CD4-positive, alpha-beta T cell (primary cell): ENCODE data around the gene LY6G5C. TPM values are rescaled to one million over a fixed set of nuclear protein-coding genes. Genes with fewer than 3 reads are reported as not detected.

ENCODE experiments used
- ATAC-seq: fragments of 200-7000 bp; cut with Tn5 transposase; one replicate; pipeline ENCODE4 v1.10.0; 2022; ENCODE audit warnings: mild to moderate bottlenecking; ENCODE audit not compliant: poor library complexity
- CTCF ChIA-PET: fragments of 350-600 bp; sonication (Branson Sonifier 250); formaldehyde crosslinking; loops from one replicate; lab custom pipeline; 2021; ENCODE audit warnings: antibody characterized with exemption, inconsistent platforms; lab: Charles Lee
- POLR2A ChIA-PET: fragments of 350-600 bp; sonication (Branson Sonifier 250); formaldehyde crosslinking; loops from one replicate; lab custom pipeline; 2021; ENCODE audit warnings: antibody characterized with exemption, inconsistent platforms; lab: Charles Lee
- DNase-seq, 14 experiments: peaks; one replicate each; pipeline ENCODE4 v3.0.0-alpha.2; 2013 to 2020; ENCODE audit warnings: mixed read lengths in 2 of 14
- H3K27ac ChIP-seq, 2 donors: one replicate each; pipeline versions ENCODE4 v1.5.1 to v1.7.0; 2013; ENCODE audit warnings: low read length in 2 of 2, low read depth in 1 of 2, mild to moderate bottlenecking in 1 of 2
- H3K27me3 ChIP-seq, 2 experiments: 1 replicate in 1 of 2; 2 replicates in 1 of 2; pipeline versions ENCODE4 v1.6.1 to v1.7.0; 2013; ENCODE audit warnings: low read length in 2 of 2, control low read depth in 1 of 2, mild to moderate bottlenecking in 1 of 2, moderate library complexity in 1 of 2; ENCODE audit not compliant: insufficient read depth in 2 of 2, control insufficient read depth in 1 of 2
- H3K36me3 ChIP-seq: one replicate; pipeline ENCODE4 v1.6.1; 2013; ENCODE audit warnings: low read length, control low read depth; ENCODE audit not compliant: insufficient read depth
- H3K4me1 ChIP-seq: one replicate; pipeline ENCODE4 v1.6.1; 2013; ENCODE audit warnings: low read length, control low read depth; ENCODE audit not compliant: insufficient read depth
- H3K4me3 ChIP-seq: one replicate; pipeline ENCODE4 v1.5.1; 2013; ENCODE audit warnings: mild to moderate bottlenecking, low read length, moderate library complexity
- H3K9me3 ChIP-seq, 2 experiments: 1 replicate in 1 of 2; 2 replicates in 1 of 2; pipeline versions ENCODE4 v1.6.1 to v1.7.0; 2013; ENCODE audit warnings: low read length in 2 of 2, mild to moderate bottlenecking in 2 of 2, control low read depth in 1 of 2, moderate library complexity in 1 of 2; ENCODE audit not compliant: control insufficient read depth in 1 of 2, insufficient read depth in 1 of 2
- H3K27ac Mint-ChIP-seq: one replicate; pipeline ENCODE4 v1.8.0; 2020; ENCODE audit warnings: mixed read lengths
- H3K27me3 Mint-ChIP-seq: one replicate; pipeline ENCODE4 v1.8.0; 2021; ENCODE audit warnings: mixed read lengths
- H3K36me3 Mint-ChIP-seq: one replicate; pipeline ENCODE4 v1.8.0; 2021; ENCODE audit warnings: low read depth, mixed read lengths
- H3K4me1 Mint-ChIP-seq: one replicate; pipeline ENCODE4 v1.8.0; 2021; ENCODE audit warnings: low read depth, mixed read lengths
- H3K4me3 Mint-ChIP-seq: one replicate; pipeline ENCODE4 v1.8.0; 2020; ENCODE audit warnings: mild to moderate bottlenecking, mixed read lengths
- H3K9me3 Mint-ChIP-seq: one replicate; pipeline ENCODE4 v1.8.0; 2020; ENCODE audit warnings: mixed read lengths
- CTCF ChIP-seq: fragments of 200-600 bp; IDR thresholded peaks from one replicate; pipeline ENCODE4 v1.8.0; 2022; ENCODE audit warnings: antibody characterized with exemption, mild to moderate bottlenecking
- intact Hi-C, 2 experiments: fragments of 100-400 bp; cut with DNase I in 1 of 2; cut with micrococcal nuclease in 1 of 2; formaldehyde crosslinking; loops; one replicate each; pipeline versions ENCODE4 v1.15.1 to v1.9.0; 2023 to 2025; cut with DNase I, micrococcal nuclease
- total RNA-seq, 174 experiments: library from RNA in 2 of 174; stranded (reverse) in 2 of 174; gene quantifications; one replicate each; pipeline ENCODE4 v1.2.3 and lab custom pipeline; 2021 to 2026

The LY6G5C gene
- total RNA-seq, 2 experiments from 2014 or later, result 0.49 to 0.67 TPM

GRCh38 chr6:31677955-31678354, 2.9 kb downstream of the LY6G5C start:
- peaks cover 4% of the 10 kb centered on the region for H3K36me3 ChIP-seq
- Mint-ChIP-seq H3K9me3 (no peaks in the 10 kb centered on the region), H3K27ac (no peak overlapping the region), H3K4me3 (peak overlapping the region; percentile 49), H3K4me1 (peaks cover 19% of the 10 kb centered on the region), H3K36me3 (peaks cover 22% of the 10 kb centered on the region), H3K27me3 (no peaks in the 10 kb centered on the region)
- intact Hi-C loops, result no loop called here
- H3K27me3 ChIP-seq, result no peaks in the 10 kb centered on the region
- no peaks in the 10 kb centered on the region for H3K9me3 ChIP-seq
- no peak overlapping the region for H3K4me3 ChIP-seq
- CTCF ChIA-PET, result interaction anchor here (0.8 kb wide), 1 partner anchor 92 kb away, joined by 3 read pairs; no protein-coding TSS in a partner anchor
- H3K27ac ChIP-seq, result no peak overlapping the region
- POLR2A ChIA-PET, result interaction anchor here (1.7 kb wide), 1 partner anchor 13 kb away, joined by 5 read pairs; the partner anchor contains the start of gene GPANK1
- no peak for TF ChIP-seq CTCF
- DNase-seq (no peak), ATAC-seq (no peak)
- peaks cover 21% of the 10 kb centered on the region for H3K4me1 ChIP-seq

- H3K36me3 ChIP-seq, result peaks cover 14% of the 10 kb centered on the region
- no peak overlapping the region for H3K27ac ChIP-seq
- ChIA-PET POLR2A (no interaction called here), CTCF (no interaction called here)
- intact Hi-C loops, result no loop called here
- H3K9me3 ChIP-seq, result no peaks in the 10 kb centered on the region
- ATAC-seq, result no peak
- Mint-ChIP-seq H3K36me3 (peaks cover 32% of the 10 kb centered on the region), H3K4me1 (peaks cover 19% of the 10 kb centered on the region), H3K27me3 (no peaks in the 10 kb centered on the region), H3K4me3 (no peak overlapping the region), H3K27ac (no peak overlapping the region), H3K9me3 (no peaks in the 10 kb centered on the region)
- no peak for DNase-seq
- no peaks in the 10 kb centered on the region for H3K27me3 ChIP-seq
- peaks cover 19% of the 10 kb centered on the region for H3K4me1 ChIP-seq
- no peak for TF ChIP-seq CTCF
- H3K4me3 ChIP-seq, result no peak overlapping the region
Observed at GRCh38 chr6:31676904-31677303, 4.0 kb downstream of the LY6G5C start.

GRCh38 chr6:31676322-31676903, 4.5 kb downstream of the LY6G5C start:
- Mint-ChIP-seq H3K36me3 (peaks cover 37% of the 10 kb centered on the region), H3K4me1 (peaks cover 16% of the 10 kb centered on the region), H3K4me3 (no peak overlapping the region), H3K27ac (no peak overlapping the region), H3K27me3 (no peaks in the 10 kb centered on the region), H3K9me3 (no peaks in the 10 kb centered on the region)
- Histone ChIP-seq H3K27me3 (no peaks in the 10 kb centered on the region), H3K9me3 (no peaks in the 10 kb centered on the region), H3K4me1 (peaks cover 15% of the 10 kb centered on the region), H3K4me3 (no peak overlapping the region), H3K27ac (no peak overlapping the region), H3K36me3 (peaks cover 19% of the 10 kb centered on the region)
- CTCF ChIA-PET, result no interaction called here
- DNase-seq (no peak), ATAC-seq (no peak)
- intact Hi-C loops, result no loop called here
- POLR2A ChIA-PET, result no interaction called here
- TF ChIP-seq CTCF, result no peak
